GM23248 (cell line): Measurements from ENCODE around the gene LRRC45.

Experiments used
- EZH2 ChIP-seq: fragments of 200-600 bp; sonication (generic); IDR thresholded peaks from 2 replicates; pipeline ENCODE4 v1.6.1; 2018; ENCODE audit warnings: antibody characterized with exemption, mild to moderate bottlenecking; ENCODE audit not compliant: insufficient read depth, poor library complexity, severe bottlenecking
- EZH2phosphoT487 ChIP-seq: fragments of 200-600 bp; sonication (generic); IDR thresholded peaks from 2 replicates; pipeline ENCODE4 v1.6.1; 2018; ENCODE audit warnings: antibody characterized with exemption, moderate library complexity, mild to moderate bottlenecking, low read depth; ENCODE audit not compliant: insufficient read depth

DNA sequence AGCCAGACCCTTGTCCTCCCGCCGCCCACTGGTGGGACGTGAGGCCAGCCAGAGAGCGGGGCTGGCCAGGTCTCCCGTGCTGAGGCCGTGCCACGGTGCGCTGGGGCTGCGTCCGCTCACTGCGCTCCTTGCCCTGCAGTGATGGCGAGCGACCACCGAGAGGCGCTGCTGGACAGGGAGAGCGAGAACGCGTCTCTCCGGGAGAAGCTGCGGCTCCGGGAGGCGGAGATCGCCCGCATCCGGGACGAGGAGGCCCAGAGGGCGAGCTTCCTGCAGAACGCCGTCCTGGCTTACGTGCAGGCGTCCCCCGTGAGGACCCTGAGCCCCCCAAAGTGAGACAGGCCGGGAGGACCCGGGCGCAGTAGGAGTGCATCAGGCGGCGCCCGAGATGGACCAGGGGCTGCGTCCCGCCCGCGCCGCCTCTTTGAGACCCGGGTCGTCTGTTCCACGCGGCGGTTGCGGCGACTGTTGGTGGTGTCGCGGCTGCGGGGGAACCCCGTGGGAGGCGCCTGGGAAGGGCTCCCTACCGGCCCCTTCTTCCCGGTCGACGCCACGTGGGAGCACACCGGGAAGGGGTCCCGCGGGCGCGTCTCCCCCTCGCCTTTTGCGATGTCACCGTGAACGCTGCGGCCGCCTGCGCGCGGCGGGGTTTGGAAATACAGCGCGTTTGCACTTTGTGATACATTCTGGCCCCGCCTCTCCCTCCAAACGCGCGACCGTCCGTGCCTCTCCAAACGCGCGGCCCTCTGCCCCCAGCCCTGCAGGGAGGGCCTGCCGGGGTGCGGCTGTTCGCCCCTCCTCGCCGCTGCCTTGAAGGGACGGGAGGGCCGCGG is 7.6 kb downstream of the LRRC45 start:
- TF ChIP-seq EZH2 (no peak), EZH2phosphoT487 (no peak)
